ENCODE results near the gene BTC.
"Not testable (repeated sequence)": the region's sequence is repeated elsewhere in the genome, so short reads cannot be mapped to it uniquely, and the experiment has no call there.

BTC gene

GRCh38 chr4:74794382-74795010, at the start of gene BTC:
Gene BTC, minus strand, starts transcription at chr4:74794523. Its CDS starts 198 bp downstream, at chr4:74794325.
- no peak for DNase-seq

- no peak for DNase-seq
Measured at GRCh38 chr4:74840936-74841509, 46.7 kb upstream of the BTC start.

- no peak for DNase-seq
Measured at GRCh38 chr4:74838746-74839370, 44.5 kb upstream of the BTC start.

GRCh38 chr4:74830928-74831327, 36.6 kb upstream of the BTC start:
- no peak for DNase-seq

GRCh38 chr4:74823194-74823593, 28.9 kb upstream of the BTC start:
- no peak for DNase-seq

GRCh38 chr4:74822603-74823002, 28.3 kb upstream of the BTC start:
- no peak for DNase-seq

- DNase-seq = no peak
Measured at GRCh38 chr4:74821541-74821940, 27.2 kb upstream of the BTC start.

- no peak for DNase-seq
Measured at GRCh38 chr4:74814052-74814451, 19.7 kb upstream of the BTC start.

GRCh38 chr4:74812056-74812455, 17.7 kb upstream of the BTC start:
- DNase-seq = not testable (repeated sequence)

- DNase-seq = no peak
Measured at GRCh38 chr4:74805601-74806000, 11.3 kb upstream of the BTC start.

- no peak for DNase-seq
Measured at GRCh38 chr4:74800310-74800709, 6.0 kb upstream of the BTC start.

- no peak for DNase-seq
Measured at GRCh38 chr4:74796631-74797030, 2.3 kb upstream of the BTC start.

GRCh38 chr4:74793757-74794381, 454 bp downstream of the BTC start:
- DNase-seq = no peak

- no peak for DNase-seq
Measured at GRCh38 chr4:74790652-74791051, 3.7 kb downstream of the BTC start.

- no peak for DNase-seq
Measured at GRCh38 chr4:74789518-74789917, 4.8 kb downstream of the BTC start.

GRCh38 chr4:74777531-74777930, 16.8 kb downstream of the BTC start:
- DNase-seq = no peak

GRCh38 chr4:74772783-74773182, 21.5 kb downstream of the BTC start:
- no peak for DNase-seq

GRCh38 chr4:74772106-74772505, 22.2 kb downstream of the BTC start:
- no peak for DNase-seq

GRCh38 chr4:74770226-74770910, 24.0 kb downstream of the BTC start:
- no peak for DNase-seq

GRCh38 chr4:74768857-74769525, 25.3 kb downstream of the BTC start:
- DNase-seq = no peak

- DNase-seq = no peak
Measured at GRCh38 chr4:74764119-74764518, 30.2 kb downstream of the BTC start.

- DNase-seq = no peak
Measured at GRCh38 chr4:74758551-74759145, 35.7 kb downstream of the BTC start.

- no peak for DNase-seq
Measured at GRCh38 chr4:74757136-74757535, 37.2 kb downstream of the BTC start.
